DND-41 (cell line): ENCODE measurements around the gene VPS51.
A peak's percentile ranks its signal among the peaks of the same experiment; 100 is the strongest.

ENCODE experiments used
- CTCF ChIP-seq: IDR thresholded peaks from 2 replicates; pipeline ENCODE4 v1.5.1; 2012; ENCODE audit warnings: borderline replicate concordance, low read length, moderate library complexity, mild to moderate bottlenecking; ENCODE audit not compliant: poor library complexity, severe bottlenecking; ENCODE audit errors: extremely low read depth
- EZH2 ChIP-seq: IDR thresholded peaks from 3 replicates; pipeline ENCODE4 v1.6.1; 2012; ENCODE audit warnings: borderline replicate concordance, low read depth, mild to moderate bottlenecking, moderate library complexity, low read length, inconsistent platforms; ENCODE audit not compliant: severe bottlenecking

GRCh38 chr11:65060913-65061408 is 35.1 kb upstream of the VPS51 start:
- TF ChIP-seq CTCF: peak; percentile 11
- no peak for TF ChIP-seq EZH2
